ENCODE data around the gene ZBBX.

DNA sequence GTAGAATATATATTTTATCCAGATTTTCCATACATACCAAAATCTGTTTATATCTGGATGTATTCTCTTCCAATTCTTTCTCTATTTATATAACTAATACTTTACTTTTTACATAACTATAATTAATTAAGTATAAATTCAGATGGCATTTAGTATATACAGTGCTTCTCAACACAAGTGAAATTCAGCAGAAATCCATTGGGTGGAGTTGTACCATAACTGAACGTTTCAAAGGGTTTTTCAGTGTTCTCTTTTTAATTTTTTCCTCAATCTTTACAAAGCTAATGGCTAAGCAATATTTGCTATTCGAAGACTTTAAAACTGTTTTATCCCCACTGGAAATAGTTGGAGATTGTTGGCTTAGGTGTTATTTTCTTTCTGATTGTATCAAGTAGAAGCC, 13.9 kb upstream of the ZBBX start:
- TF ChIP-seq MXD4 (CRISPR knock-in tag; IDR thresholded peaks at IDR 0.05; ENCODE audit: borderline replicate concordance) = no peak
- TF ChIP-seq ZNF317 (CRISPR knock-in tag; IDR thresholded peaks at IDR 0.05; ENCODE audit: borderline replicate concordance, low read depth) = no peak
- TF ChIP-seq, protein P1, sequence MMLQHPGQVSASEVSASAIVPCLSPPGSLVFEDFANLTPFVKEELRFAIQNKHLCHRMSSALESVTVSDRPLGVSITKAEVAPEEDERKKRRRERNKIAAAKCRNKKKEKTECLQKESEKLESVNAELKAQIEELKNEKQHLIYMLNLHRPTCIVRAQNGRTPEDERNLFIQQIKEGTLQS (CRISPR knock-in tag; conservative IDR thresholded peaks at IDR 0.05) = no peak
- TF ChIP-seq, protein P2, sequence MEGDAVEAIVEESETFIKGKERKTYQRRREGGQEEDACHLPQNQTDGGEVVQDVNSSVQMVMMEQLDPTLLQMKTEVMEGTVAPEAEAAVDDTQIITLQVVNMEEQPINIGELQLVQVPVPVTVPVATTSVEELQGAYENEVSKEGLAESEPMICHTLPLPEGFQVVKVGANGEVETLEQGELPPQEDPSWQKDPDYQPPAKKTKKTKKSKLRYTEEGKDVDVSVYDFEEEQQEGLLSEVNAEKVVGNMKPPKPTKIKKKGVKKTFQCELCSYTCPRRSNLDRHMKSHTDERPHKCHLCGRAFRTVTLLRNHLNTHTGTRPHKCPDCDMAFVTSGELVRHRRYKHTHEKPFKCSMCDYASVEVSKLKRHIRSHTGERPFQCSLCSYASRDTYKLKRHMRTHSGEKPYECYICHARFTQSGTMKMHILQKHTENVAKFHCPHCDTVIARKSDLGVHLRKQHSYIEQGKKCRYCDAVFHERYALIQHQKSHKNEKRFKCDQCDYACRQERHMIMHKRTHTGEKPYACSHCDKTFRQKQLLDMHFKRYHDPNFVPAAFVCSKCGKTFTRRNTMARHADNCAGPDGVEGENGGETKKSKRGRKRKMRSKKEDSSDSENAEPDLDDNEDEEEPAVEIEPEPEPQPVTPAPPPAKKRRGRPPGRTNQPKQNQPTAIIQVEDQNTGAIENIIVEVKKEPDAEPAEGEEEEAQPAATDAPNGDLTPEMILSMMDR (IDR thresholded peaks at IDR 0.05) = no peak

Data from WTC11 (cell line).